Caki2 (cell line): ENCODE data around the gene NME7. TPM values are rescaled to one million over a fixed set of nuclear protein-coding genes. Genes with fewer than 3 reads are reported as not detected.
A peak's percentile ranks its signal among the peaks of the same experiment; 100 is the strongest.
"Not testable (repeated sequence)": the region's sequence is repeated elsewhere in the genome, so short reads cannot be mapped to it uniquely, and the experiment has no call there.

Source experiments
- DNase-seq: peaks from one replicate; pipeline ENCODE4 v3.0.0-alpha.2; 2015; ENCODE audit warnings: low read depth
- in situ Hi-C: cut with HindIII; loops from 2 replicates; pipeline ENCODE4 v1.10.0; 2016; ENCODE audit warnings: low sequenced_read_pairs, low pct_unique_long_range_greater_than_20kb, mixed read lengths
- total RNA-seq: library from RNA; depleted of rRNA; stranded (reverse); fragments of >200 nt; shearing (Covaris generic); gene quantifications from 2 replicates; pipeline ENCODE4 v1.2.3, GENCODE V29; 2014; ENCODE audit warnings: low replicate concordance; rRNA removed

Gene NME7
- 7.8 and 9.9 TPM in 2 replicates for total RNA-seq

GRCh38 chr1:169367686-169368405 is at the start of gene NME7, which contains the start of gene BLZF1:
Gene NME7 (minus strand): TSS chr1:169367797. CDS start chr1:169367710, 87 bp downstream.
Gene BLZF1 (plus strand): TSS chr1:169368195. CDS start chr1:169369523, 1,328 bp downstream.
- in situ Hi-C loops, result no loop called here
- peak; percentile 97 for DNase-seq

DNA sequence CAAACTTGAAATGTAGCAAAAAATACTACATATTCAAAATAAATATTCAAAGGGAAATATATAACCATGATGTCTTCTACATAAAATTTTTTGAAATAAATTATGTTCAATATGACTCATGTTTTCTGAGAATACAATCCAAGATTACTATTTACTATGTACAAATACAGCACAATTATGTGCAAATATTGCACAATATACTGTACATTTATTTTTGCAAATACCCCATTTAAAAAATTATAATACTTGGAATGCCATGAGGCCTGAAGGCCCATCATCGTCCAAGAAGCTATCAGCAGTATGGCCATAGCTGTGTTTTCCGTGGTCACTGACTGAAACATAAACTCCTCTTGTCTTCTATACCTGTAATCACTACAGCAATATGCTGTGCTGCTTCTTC is 47.4 kb upstream of the NME7 start:
- in situ Hi-C loops, result no loop called here

GRCh38 chr1:169408340-169408739 is 40.7 kb upstream of the NME7 start:
- in situ Hi-C loops, DNase-seq: not testable (repeated sequence)

More for the DNA sequence above, 47.4 kb upstream of the NME7 start:
- no peak for DNase-seq

- DNase-seq, in situ Hi-C loops: not testable (repeated sequence)
Measured at GRCh38 chr1:169402578-169402977, 35.0 kb upstream of the NME7 start.

- in situ Hi-C loops, result no loop called here
- DNase-seq, result no peak
Measured at GRCh38 chr1:169395955-169396354, 28.4 kb upstream of the NME7 start.

DNA sequence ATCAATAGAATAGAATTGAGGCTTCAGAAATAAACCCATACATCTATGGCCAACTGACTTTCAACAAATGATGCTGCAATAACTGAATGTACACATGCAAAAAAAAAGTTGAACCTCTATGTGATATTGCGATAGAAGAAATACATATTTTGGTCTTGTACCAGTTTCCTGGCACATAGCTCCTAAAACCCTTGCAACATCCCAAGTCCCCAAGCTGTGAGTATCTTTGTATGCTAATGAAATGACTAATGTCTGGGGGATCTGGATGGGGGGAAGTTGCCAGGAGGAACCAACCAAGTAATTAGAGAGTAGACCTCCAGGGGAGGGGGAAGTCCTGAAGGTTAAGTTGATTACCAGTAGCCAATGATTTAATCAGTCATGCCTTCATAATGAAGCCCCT is 24.8 kb upstream of the NME7 start:
- in situ Hi-C loops, result no loop called here
- no peak for DNase-seq

DNA sequence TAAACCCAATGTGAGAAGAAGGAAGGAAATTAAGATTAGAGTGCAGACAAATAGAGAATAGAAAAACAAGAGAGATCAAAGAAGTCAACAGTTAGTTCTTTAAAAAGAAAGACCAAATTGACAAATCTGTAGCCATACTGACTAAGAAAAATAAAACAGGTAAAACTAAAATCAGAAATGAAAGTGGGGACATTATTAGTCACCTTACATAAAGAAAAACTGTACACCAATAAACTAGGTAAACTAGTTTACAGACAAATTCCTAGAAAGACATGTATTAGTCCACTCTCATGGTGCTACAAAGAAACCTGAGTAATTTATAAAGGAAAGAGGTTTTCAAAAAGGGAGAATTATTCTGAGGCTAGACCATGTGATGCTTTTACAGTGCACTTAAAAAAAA is 22.7 kb upstream of the NME7 start:
- in situ Hi-C loops, result no loop called here
- no peak for DNase-seq

- in situ Hi-C loops, result no loop called here
- DNase-seq, result no peak
Measured at GRCh38 chr1:169387399-169387798, 19.8 kb upstream of the NME7 start.

GRCh38 chr1:169383449-169383848 is 15.9 kb upstream of the NME7 start:
- in situ Hi-C loops, result no loop called here
- DNase-seq, result no peak

GRCh38 chr1:169381162-169381561 is 13.6 kb upstream of the NME7 start:
- no peak for DNase-seq
- in situ Hi-C loops, result no loop called here

- in situ Hi-C loops, result no loop called here
- DNase-seq, result no peak
Measured at GRCh38 chr1:169371404-169371803, 3.8 kb upstream of the NME7 start.

- in situ Hi-C loops, result no loop called here
- no peak for DNase-seq
Measured at GRCh38 chr1:169368406-169368769, 791 bp upstream of the NME7 start.

DNA sequence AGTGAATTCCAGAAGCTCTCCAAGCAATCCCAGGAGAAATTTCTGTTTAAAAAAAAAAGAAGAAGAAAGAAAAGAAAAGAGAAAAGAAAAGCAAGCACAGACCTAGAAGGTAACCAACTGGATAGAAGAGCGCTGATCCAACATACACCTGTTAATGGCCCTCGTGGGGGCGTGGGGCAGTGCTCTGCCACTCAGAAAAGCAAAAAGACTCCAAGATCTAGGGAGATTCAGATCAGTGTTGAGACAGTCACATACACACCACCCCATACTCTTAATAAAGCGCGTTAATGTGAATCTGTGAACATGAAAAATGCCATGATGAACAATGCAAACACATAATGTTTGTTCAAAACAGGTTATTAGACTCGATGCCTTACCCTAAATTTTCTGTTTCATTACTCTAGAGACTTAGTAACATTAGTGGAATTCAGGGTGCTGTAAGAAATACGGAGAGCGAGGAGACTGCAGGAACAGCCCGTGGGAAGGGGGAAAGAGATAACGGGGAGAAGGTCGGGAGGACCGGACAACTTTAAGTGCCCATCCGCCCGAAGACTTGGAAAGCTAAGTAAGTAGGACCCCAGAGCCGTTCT is 406 bp downstream of the NME7 start:
- no peak for DNase-seq
- in situ Hi-C loops, result no loop called here

DNA sequence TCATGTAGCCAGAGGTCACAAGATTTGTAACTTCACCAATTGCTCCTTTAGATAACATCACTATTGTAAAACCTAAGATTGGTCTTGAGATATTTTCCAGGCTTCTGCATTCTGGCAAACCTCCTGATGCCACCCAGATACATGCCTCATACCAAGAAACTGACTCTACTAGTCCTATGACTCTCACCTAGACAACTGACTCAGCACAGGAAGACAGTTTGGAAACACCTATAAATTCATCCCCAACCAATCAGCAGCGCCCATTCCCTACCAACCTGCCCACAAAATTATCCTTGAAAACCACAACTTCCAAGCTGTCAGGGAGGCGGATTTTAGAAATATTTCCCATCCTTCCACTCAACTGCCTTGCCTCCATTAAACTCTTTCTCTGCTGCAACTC is 2.6 kb downstream of the NME7 start:
- in situ Hi-C loops, result no loop called here
- peak; percentile 43 for DNase-seq

GRCh38 chr1:169363046-169363730 is 4.4 kb downstream of the NME7 start:
- peak; percentile 37 for DNase-seq
- in situ Hi-C loops, result no loop called here

GRCh38 chr1:169361281-169361680 is 6.3 kb downstream of the NME7 start:
- no peak for DNase-seq
- in situ Hi-C loops, result no loop called here

GRCh38 chr1:169360415-169360814 is 7.2 kb downstream of the NME7 start:
- DNase-seq, result no peak
- in situ Hi-C loops, result no loop called here

DNA sequence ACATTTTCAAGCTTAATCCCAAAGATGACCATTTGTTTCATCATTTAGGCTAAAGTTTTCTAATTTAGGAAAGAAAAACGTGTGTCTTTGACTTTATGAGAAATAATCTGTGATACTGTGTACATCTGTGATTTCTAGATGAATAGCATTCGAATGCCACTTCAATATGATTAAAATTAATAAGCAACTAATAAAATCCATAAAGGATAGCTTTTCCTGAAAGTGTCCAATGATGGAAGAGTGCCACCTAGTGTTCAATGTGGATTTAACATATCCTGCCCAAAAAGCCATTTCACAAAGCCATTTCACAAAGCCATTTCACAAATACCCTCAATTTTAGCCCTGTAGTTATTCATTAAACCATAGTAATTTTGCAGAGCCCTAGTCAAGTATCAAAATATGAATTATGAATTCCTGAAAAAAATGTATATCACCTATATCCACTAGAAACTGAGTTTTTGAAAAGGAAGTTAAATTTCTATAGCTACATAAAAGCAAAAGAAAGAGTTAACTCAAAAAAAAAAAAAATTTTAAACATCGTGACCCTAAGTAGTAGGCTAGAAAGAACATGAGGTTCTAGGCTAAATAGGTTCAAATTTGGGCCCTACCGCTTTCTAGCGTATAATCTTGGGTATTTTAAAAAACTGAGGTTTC is 19.1 kb downstream of the NME7 start:
- DNase-seq, result peak; percentile 25
- in situ Hi-C loops, result no loop called here
